Common myeloid progenitor, CD34-positive (primary cell): ENCODE data around the gene AFP.

Experiments
- CTCF ChIA-PET: fragments of 350-600 bp; sonication (Branson Sonifier 250); formaldehyde crosslinking; loops from one replicate; lab custom pipeline; 2021; ENCODE audit warnings: antibody characterized with exemption; lab: Charles Lee
- POLR2A ChIA-PET: fragments of 350-600 bp; sonication (Branson Sonifier 250); formaldehyde crosslinking; loops from one replicate; lab custom pipeline; 2021; ENCODE audit warnings: antibody characterized with exemption; lab: Charles Lee
- DNase-seq, 3 donors: peaks; one replicate each; pipeline versions ENCODE4 v3.0.0 to v3.0.0-alpha.2; 2013
- H3K27ac ChIP-seq, 2 experiments: 1 replicate in 1 of 2; 2 replicates in 1 of 2; pipeline ENCODE4 v1.7.0; 2013; ENCODE audit warnings: inconsistent platforms in 2 of 2, low read length in 2 of 2, mild to moderate bottlenecking in 2 of 2, low read depth in 1 of 2, moderate library complexity in 1 of 2; ENCODE audit not compliant: severe bottlenecking in 2 of 2, insufficient read depth in 1 of 2, poor library complexity in 1 of 2
- H3K27me3 ChIP-seq, 5 experiments: replicated peaks in 2 of 5; 1 replicate in 3 of 5; 2 replicates in 2 of 5; pipeline versions ENCODE4 v1.6.1 to v1.7.0; 2013; ENCODE audit warnings: low read length in 4 of 5, mild to moderate bottlenecking in 2 of 5, moderate library complexity in 2 of 5, inconsistent platforms in 1 of 5; ENCODE audit not compliant: insufficient read depth in 5 of 5, control insufficient read depth in 4 of 5
- H3K36me3 ChIP-seq, 4 experiments: 1 replicate in 2 of 4; 2 replicates in 2 of 4; pipeline versions ENCODE4 v1.6.1 to v1.7.0; 2013; ENCODE audit warnings: low read length in 3 of 4, control low read depth in 1 of 4, mild to moderate bottlenecking in 1 of 4; ENCODE audit not compliant: control insufficient read depth in 4 of 4, insufficient read depth in 4 of 4
- H3K4me1 ChIP-seq, 4 experiments: 1 replicate in 3 of 4; 2 replicates in 1 of 4; pipeline versions ENCODE4 v1.6.1 to v1.7.1; 2013; ENCODE audit warnings: low read length in 3 of 4, mild to moderate bottlenecking in 3 of 4, control low read depth in 1 of 4, inconsistent platforms in 1 of 4, moderate library complexity in 1 of 4; ENCODE audit not compliant: control insufficient read depth in 4 of 4, insufficient read depth in 4 of 4; ENCODE audit errors: control extremely low read depth in 1 of 4
- H3K4me3 ChIP-seq, 7 experiments: 1 replicate in 4 of 7; 2 replicates in 3 of 7; pipeline versions ENCODE4 v1.5.1 to v1.7.0; 2013; ENCODE audit warnings: mild to moderate bottlenecking in 7 of 7, low read length in 6 of 7, moderate library complexity in 6 of 7, inconsistent platforms in 2 of 7, low read depth in 2 of 7, control low read depth in 1 of 7; ENCODE audit not compliant: insufficient read depth in 4 of 7, control insufficient read depth in 1 of 7; ENCODE audit errors: extremely low read depth in 1 of 7
- H3K9me3 ChIP-seq, 5 experiments: 1 replicate in 4 of 5; 2 replicates in 1 of 5; pipeline versions ENCODE4 v1.6.1 to v1.7.1; 2013; ENCODE audit warnings: low read length in 4 of 5, mild to moderate bottlenecking in 2 of 5, inconsistent platforms in 1 of 5, low read depth in 1 of 5, moderate library complexity in 1 of 5; ENCODE audit not compliant: control insufficient read depth in 4 of 5, insufficient read depth in 2 of 5; ENCODE audit errors: control extremely low read depth in 1 of 5
- WGBS: methylation state at CpG from one replicate; pipeline ENCODE4 v1.1.5; 2013; ENCODE audit not compliant: insufficient coverage; 5-methylcytosine and 5-hydroxymethylcytosine counted together

Gene AFP

DNA sequence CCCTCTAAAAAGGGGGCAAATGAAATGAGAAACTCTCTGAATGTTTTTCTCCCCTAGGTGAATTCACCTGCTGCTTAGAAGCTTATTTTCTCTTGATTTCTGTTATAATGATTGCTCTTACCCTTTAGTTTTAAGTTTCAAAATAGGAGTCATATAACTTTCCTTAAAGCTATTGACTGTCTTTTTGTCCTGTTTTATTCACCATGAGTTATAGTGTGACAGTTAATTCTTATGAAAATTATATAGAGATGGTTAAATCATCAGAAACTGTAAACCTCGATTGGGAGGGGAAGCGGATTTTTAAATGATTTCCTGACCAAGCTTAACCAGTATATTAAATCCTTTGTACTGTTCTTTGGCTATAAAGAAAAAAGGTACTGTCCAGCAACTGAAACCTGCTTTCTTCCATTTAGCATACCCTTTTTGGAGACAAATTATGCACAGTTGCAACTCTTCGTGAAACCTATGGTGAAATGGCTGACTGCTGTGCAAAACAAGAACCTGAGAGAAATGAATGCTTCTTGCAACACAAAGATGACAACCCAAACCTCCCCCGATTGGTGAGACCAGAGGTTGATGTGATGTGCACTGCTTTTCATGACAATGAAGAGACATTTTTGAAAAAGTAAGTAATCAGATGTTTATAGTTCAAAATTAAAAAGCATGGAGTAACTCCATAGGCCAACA, 27.7 kb upstream of the AFP start:
- ChIA-PET POLR2A (no interaction called here), CTCF (no interaction called here)
- no peak for DNase-seq
- Histone ChIP-seq H3K4me3 (no peak overlapping the region), H3K36me3 (no peaks in the 10 kb centered on the region), H3K9me3 (no peaks in the 10 kb centered on the region), H3K4me1 (no peaks in the 10 kb centered on the region), H3K27ac (no peak overlapping the region), H3K27me3 (no peaks in the 10 kb centered on the region)
- WGBS = 80% methylated on average over 1 of the region's 4 CpGs

DNA sequence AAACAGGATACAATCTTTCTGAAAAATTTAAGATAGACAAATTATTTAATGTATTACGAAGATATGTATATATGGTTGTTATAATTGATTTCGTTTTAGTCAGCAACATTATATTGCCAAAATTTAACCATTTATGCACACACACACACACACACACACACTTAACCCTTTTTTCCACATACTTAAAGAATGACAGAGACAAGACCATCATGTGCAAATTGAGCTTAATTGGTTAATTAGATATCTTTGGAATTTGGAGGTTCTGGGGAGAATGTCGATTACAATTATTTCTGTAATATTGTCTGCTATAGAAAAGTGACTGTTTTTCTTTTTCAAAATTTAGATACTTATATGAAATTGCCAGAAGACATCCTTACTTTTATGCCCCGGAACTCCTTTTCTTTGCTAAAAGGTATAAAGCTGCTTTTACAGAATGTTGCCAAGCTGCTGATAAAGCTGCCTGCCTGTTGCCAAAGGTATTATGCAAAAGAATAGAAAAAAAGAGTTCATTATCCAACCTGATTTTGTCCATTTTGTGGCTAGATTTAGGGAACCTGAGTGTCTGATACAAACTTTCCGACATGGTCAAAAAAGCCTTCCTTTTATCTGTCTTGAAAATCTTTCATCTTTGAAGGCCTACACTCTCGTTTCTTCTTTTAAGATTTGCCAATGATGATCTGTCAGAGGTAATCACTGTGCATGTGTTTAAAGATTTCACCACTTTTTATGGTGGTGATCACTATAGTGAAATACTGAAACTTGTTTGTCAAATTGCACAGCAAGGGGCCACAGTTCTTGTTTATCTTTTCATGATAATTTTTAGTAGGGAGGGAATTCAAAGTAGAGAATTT, 26.8 kb upstream of the AFP start:
- POLR2A ChIA-PET = no interaction called here
- CTCF ChIA-PET = no interaction called here
- no peak for DNase-seq

DNA sequence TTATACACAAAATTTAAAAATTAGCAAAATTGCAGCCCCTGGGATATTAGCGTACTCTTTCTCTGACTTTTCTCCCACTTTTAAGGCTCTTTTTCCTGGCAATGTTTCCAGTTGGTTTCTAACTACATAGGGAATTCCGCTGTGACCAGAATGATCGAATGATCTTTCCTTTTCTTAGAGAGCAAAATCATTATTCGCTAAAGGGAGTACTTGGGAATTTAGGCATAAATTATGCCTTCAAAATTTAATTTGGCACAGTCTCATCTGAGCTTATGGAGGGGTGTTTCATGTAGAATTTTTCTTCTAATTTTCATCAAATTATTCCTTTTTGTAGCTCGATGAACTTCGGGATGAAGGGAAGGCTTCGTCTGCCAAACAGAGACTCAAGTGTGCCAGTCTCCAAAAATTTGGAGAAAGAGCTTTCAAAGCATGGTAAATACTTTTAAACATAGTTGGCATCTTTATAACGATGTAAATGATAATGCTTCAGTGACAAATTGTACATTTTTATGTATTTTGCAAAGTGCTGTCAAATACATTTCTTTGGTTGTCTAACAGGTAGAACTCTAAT, 26.0 kb upstream of the AFP start:
- DNase-seq = no peak
- no peaks in the 10 kb centered on the region for H3K36me3 ChIP-seq
- WGBS = 100% methylated on average over 2 of the region's 8 CpGs
- H3K27me3 ChIP-seq = no peaks in the 10 kb centered on the region
- POLR2A ChIA-PET = no interaction called here
- H3K9me3 ChIP-seq = no peaks in the 10 kb centered on the region
- no peak overlapping the region for H3K4me3 ChIP-seq
- no peak overlapping the region for H3K27ac ChIP-seq
- CTCF ChIA-PET = no interaction called here
- H3K4me1 ChIP-seq = no peaks in the 10 kb centered on the region

More for the DNA sequence above, 26.8 kb upstream of the AFP start:
- Histone ChIP-seq H3K27ac (no peak overlapping the region), H3K9me3 (no peaks in the 10 kb centered on the region), H3K4me3 (no peak overlapping the region), H3K27me3 (no peaks in the 10 kb centered on the region), H3K36me3 (no peaks in the 10 kb centered on the region), H3K4me1 (no peaks in the 10 kb centered on the region)
- whole genome bisulfite sequencing = 100% methylated on average over 2 of the region's 6 CpGs

DNA sequence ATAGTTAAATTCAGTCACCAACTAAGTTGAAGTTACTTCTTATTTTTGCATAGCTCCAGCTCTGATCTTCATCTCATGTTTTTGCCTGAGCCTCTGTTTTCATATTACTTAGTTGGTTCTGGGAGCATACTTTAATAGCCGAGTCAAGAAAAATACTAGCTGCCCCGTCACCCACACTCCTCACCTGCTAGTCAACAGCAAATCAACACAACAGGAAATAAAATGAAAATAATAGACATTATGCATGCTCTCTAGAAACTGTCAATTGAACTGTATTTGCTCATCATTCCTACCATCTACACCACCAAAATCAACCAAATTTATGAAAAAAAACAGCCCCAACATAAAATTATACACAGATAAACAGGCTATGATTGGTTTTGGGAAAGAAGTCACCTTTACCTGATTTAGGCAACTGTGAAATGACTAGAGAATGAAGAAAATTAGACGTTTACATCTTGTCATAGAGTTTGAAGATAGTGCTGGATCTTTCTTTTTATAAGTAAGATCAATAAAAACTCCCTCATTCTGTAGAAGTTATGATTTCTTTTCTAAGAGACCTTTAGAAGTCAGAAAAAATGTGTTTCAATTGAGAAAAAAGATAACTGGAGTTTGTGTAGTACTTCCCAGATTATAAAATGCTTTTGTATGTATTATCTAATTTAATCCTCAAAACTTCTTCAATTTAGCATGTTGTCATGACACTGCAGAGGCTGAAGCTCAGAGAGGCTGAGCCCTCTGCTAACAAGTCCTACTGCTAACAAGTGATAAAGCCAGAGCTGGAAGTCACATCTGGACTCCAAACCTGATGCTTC, 24.9 kb upstream of the AFP start:
- no peak for DNase-seq
- Histone ChIP-seq H3K27me3 (no peaks in the 10 kb centered on the region), H3K9me3 (no peaks in the 10 kb centered on the region), H3K27ac (no peak overlapping the region), H3K4me1 (no peaks in the 10 kb centered on the region), H3K36me3 (no peaks in the 10 kb centered on the region), H3K4me3 (no peak overlapping the region)
- ChIA-PET POLR2A (no interaction called here), CTCF (no interaction called here)
- no CpG with 5 or more reads among the region's 3 CpGs for WGBS

DNA sequence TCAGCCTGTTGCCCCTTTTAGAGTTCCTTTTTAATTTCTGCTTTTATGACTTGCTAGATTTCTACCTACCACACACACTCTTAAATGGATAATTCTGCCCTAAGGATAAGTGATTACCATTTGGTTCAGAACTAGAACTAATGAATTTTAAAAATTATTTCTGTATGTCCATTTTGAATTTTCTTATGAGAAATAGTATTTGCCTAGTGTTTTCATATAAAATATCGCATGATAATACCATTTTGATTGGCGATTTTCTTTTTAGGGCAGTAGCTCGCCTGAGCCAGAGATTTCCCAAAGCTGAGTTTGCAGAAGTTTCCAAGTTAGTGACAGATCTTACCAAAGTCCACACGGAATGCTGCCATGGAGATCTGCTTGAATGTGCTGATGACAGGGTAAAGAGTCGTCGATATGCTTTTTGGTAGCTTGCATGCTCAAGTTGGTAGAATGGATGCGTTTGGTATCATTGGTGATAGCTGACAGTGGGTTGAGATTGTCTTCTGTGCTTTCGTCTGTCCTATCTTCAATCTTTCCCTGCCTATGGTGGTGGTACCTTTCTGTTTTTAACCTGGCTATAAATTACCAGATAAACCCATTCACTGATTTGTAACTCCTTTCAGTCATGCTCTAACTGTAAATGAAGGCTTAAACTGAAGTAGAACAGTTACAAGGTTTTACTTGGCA, 24.1 kb upstream of the AFP start:
- Histone ChIP-seq H3K27me3 (no peaks in the 10 kb centered on the region), H3K27ac (no peak overlapping the region), H3K9me3 (no peaks in the 10 kb centered on the region), H3K4me1 (no peaks in the 10 kb centered on the region), H3K36me3 (no peaks in the 10 kb centered on the region), H3K4me3 (no peak overlapping the region)
- DNase-seq = no peak
- ChIA-PET POLR2A (no interaction called here), CTCF (no interaction called here)
- 100% methylated on average over 4 of the region's 8 CpGs for WGBS

DNA sequence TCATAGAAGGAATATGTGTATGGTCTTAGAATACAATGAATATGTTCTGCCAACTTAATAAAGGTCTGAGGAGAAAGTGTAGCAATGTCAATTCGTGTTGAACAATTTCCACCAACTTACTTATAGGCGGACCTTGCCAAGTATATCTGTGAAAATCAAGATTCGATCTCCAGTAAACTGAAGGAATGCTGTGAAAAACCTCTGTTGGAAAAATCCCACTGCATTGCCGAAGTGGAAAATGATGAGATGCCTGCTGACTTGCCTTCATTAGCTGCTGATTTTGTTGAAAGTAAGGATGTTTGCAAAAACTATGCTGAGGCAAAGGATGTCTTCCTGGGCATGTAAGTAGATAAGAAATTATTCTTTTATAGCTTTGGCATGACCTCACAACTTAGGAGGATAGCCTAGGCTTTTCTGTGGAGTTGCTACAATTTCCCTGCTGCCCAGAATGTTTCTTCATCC, 22.7 kb upstream of the AFP start:
- Histone ChIP-seq H3K27me3 (no peaks in the 10 kb centered on the region), H3K4me1 (no peaks in the 10 kb centered on the region), H3K36me3 (no peaks in the 10 kb centered on the region), H3K27ac (no peak overlapping the region), H3K9me3 (no peaks in the 10 kb centered on the region), H3K4me3 (no peak overlapping the region)
- DNase-seq = no peak
- ChIA-PET POLR2A (no interaction called here), CTCF (no interaction called here)
- 90% methylated on average over 2 of the region's 4 CpGs for whole genome bisulfite sequencing
